Neural cell (in vitro differentiated cells): ENCODE data around the gene IFNL4. TPM values are rescaled to one million over a fixed set of nuclear protein-coding genes. Genes with fewer than 3 reads are reported as not detected.

Source experiments
- H2AFZ ChIP-seq: fragments of 200-600, 300-800 bp; sonication (generic), shearing (Covaris generic); 2 replicates; pipeline ENCODE4 v1.6.0; 2014; ENCODE audit warnings: low read depth, mild to moderate bottlenecking, antibody characterized with exemption, low read length, moderate library complexity
- H3F3A ChIP-seq: fragments of 200-600 bp; shearing (Covaris generic); 2 replicates; pipeline ENCODE4 v1.6.1; 2016; ENCODE audit warnings: mild to moderate bottlenecking, moderate library complexity, mixed read lengths, antibody characterized with exemption, low read length; ENCODE audit not compliant: insufficient read depth, poor library complexity, severe bottlenecking
- H3K27ac ChIP-seq: fragments of 200-600, 300-800 bp; sonication (generic), shearing (Covaris generic); 2 replicates; pipeline ENCODE4 v1.5.1; 2014; ENCODE audit warnings: mild to moderate bottlenecking, low read length, moderate library complexity
- H3K27me3 ChIP-seq: fragments of 300-800, 200-600 bp; sonication (generic), shearing (Covaris generic); 2 replicates; pipeline ENCODE4 v1.6.0; 2014; ENCODE audit warnings: mild to moderate bottlenecking, low read depth, low read length, moderate library complexity; ENCODE audit not compliant: insufficient read depth
- H3K36me3 ChIP-seq: fragments of 300-800, 200-600 bp; sonication (generic), shearing (Covaris generic); 2 replicates; pipeline ENCODE4 v1.5.1; 2014; ENCODE audit warnings: mild to moderate bottlenecking, antibody characterized with exemption, low read length, moderate library complexity; ENCODE audit not compliant: insufficient read depth
- H3K4me2 ChIP-seq: fragments of 300-800, 200-600 bp; sonication (generic), shearing (Covaris generic); 2 replicates; pipeline ENCODE4 v1.6.0; 2014; ENCODE audit warnings: mild to moderate bottlenecking, low read length
- H3K4me3 ChIP-seq: fragments of 300-800, 200-600 bp; sonication (generic), shearing (Covaris generic); 2 replicates; pipeline ENCODE4 v1.5.1; 2014; ENCODE audit warnings: mild to moderate bottlenecking, low read length, moderate library complexity
- H3K79me2 ChIP-seq: fragments of 200-600 bp; shearing (Covaris generic); replicated peaks from 2 replicates; pipeline ENCODE4 v1.6.0; 2014; ENCODE audit warnings: mild to moderate bottlenecking, low read length, moderate library complexity; ENCODE audit not compliant: insufficient read depth
- H3K9ac ChIP-seq: fragments of 300-800, 200-600 bp; sonication (generic), shearing (Covaris generic); 2 replicates; pipeline ENCODE4 v1.6.1; 2016; ENCODE audit warnings: mild to moderate bottlenecking, low read length, mixed read lengths
- H3K9me2 ChIP-seq: fragments of 200-600 bp; shearing (Covaris generic); 2 replicates; pipeline ENCODE4 v1.6.1; 2016; ENCODE audit warnings: mild to moderate bottlenecking, low read length, mixed read lengths; ENCODE audit not compliant: insufficient read depth
- H3K9me3 ChIP-seq: fragments of 200-600, 300-800 bp; sonication (generic), shearing (Covaris generic); 2 replicates; pipeline ENCODE4 v1.6.1; 2016; ENCODE audit warnings: mild to moderate bottlenecking, mixed run types, low read length, moderate library complexity, mixed read lengths
- H4K20me1 ChIP-seq: fragments of 200-600 bp; shearing (Covaris generic); 2 replicates; pipeline ENCODE4 v1.6.1; 2016; ENCODE audit warnings: mild to moderate bottlenecking, mixed run types; ENCODE audit not compliant: insufficient read depth
- CTCF ChIP-seq: fragments of 450-650 bp; IDR thresholded peaks from 2 replicates; pipeline ENCODE4 v1.5.1; 2014; ENCODE audit warnings: antibody characterized with exemption, mild to moderate bottlenecking, moderate library complexity; ENCODE audit not compliant: poor library complexity, severe bottlenecking
- EP300 ChIP-seq: fragments of 450-650 bp; conservative IDR thresholded peaks from 2 replicates; pipeline ENCODE4 v1.6.1; 2014; ENCODE audit warnings: antibody characterized with exemption, mild to moderate bottlenecking, moderate library complexity; ENCODE audit not compliant: poor library complexity, severe bottlenecking
- EZH2 ChIP-seq: fragments of 200-600, 300-800 bp; shearing (Covaris generic), sonication (generic); IDR thresholded peaks from 2 replicates; pipeline ENCODE4 v1.6.1; 2014; ENCODE audit warnings: antibody characterized with exemption, low read length, borderline replicate concordance, mild to moderate bottlenecking; ENCODE audit not compliant: insufficient read depth, poor library complexity, severe bottlenecking
- MXI1 ChIP-seq: fragments of 450-650 bp; conservative IDR thresholded peaks from 2 replicates; pipeline ENCODE4 v1.6.1; 2014; ENCODE audit warnings: antibody characterized with exemption, mild to moderate bottlenecking; ENCODE audit not compliant: poor library complexity, severe bottlenecking
- POLR2AphosphoS5 ChIP-seq: IDR thresholded peaks from 2 replicates; pipeline ENCODE4 v1.6.1; 2012
- RAD21 ChIP-seq: fragments of 450-650 bp; conservative IDR thresholded peaks from 2 replicates; pipeline ENCODE4 v1.6.1; 2014; ENCODE audit warnings: antibody characterized with exemption, mild to moderate bottlenecking, moderate library complexity
- REST ChIP-seq: IDR thresholded peaks from 2 replicates; pipeline ENCODE4 v1.6.1; 2012; ENCODE audit warnings: borderline replicate concordance
- SMC3 ChIP-seq: fragments of 450-650 bp; conservative IDR thresholded peaks from 2 replicates; pipeline ENCODE4 v1.6.1; 2014; ENCODE audit warnings: antibody characterized with exemption, mild to moderate bottlenecking, moderate library complexity; ENCODE audit not compliant: poor library complexity
- TAF1 ChIP-seq: IDR thresholded peaks from 2 replicates; pipeline ENCODE4 v1.6.1; 2012; ENCODE audit warnings: low read depth
- polyA plus RNA-seq: library from polyadenylated mRNA; depleted of rRNA; stranded (reverse); fragments of >200 nt; gene quantifications from 2 replicates; pipeline ENCODE4 v1.2.3, GENCODE V29; 2014

IFNL4 gene
- polyA plus RNA-seq, 1 donor from 2014 or later, result not detected

- Histone ChIP-seq H3K4me2 (no peak overlapping the region), H3K9me2 (no peaks in the 10 kb centered on the region), H3K79me2 (no peaks in the 10 kb centered on the region), H3K27ac (no peak overlapping the region), H3F3A (no peaks in the 10 kb centered on the region), H3K4me3 (no peak overlapping the region), H4K20me1 (no peaks in the 10 kb centered on the region), H2AFZ (no peak overlapping the region), H3K9ac (no peak overlapping the region), H3K36me3 (no peaks in the 10 kb centered on the region), H3K9me3 (no peaks in the 10 kb centered on the region), H3K27me3 (peaks cover 8% of the 10 kb centered on the region)
- TF ChIP-seq EZH2 (no peak), RAD21 (no peak), MXI1 (no peak), SMC3 (no peak), REST (no peak)
Observed at GRCh38 chr19:39257227-39257626, 8.6 kb upstream of the IFNL4 start.

- Histone ChIP-seq H3F3A (no peaks in the 10 kb centered on the region), H3K4me2 (no peak overlapping the region), H3K9me3 (no peaks in the 10 kb centered on the region), H3K9me2 (no peaks in the 10 kb centered on the region), H4K20me1 (no peaks in the 10 kb centered on the region), H2AFZ (no peak overlapping the region), H3K9ac (no peak overlapping the region), H3K36me3 (no peaks in the 10 kb centered on the region), H3K27ac (no peak overlapping the region), H3K4me3 (no peak overlapping the region), H3K27me3 (peaks cover under 1% of the 10 kb centered on the region), H3K79me2 (no peaks in the 10 kb centered on the region)
- TF ChIP-seq REST, result no peak
- TF ChIP-seq CTCF, result no peak
- TF ChIP-seq RAD21, result no peak
- TF ChIP-seq POLR2AphosphoS5, result no peak
- no peak for TF ChIP-seq EZH2
- TF ChIP-seq TAF1, result no peak
- TF ChIP-seq MXI1, result no peak
- no peak for TF ChIP-seq EP300
- TF ChIP-seq SMC3, result no peak
Observed at GRCh38 chr19:39254531-39255345, 6.1 kb upstream of the IFNL4 start.
